GM23338 (cell line): Measurements from ENCODE around the gene NOA1. TPM values are rescaled to one million over a fixed set of nuclear protein-coding genes. Genes with fewer than 3 reads are reported as not detected.

ENCODE experiments used
- ATAC-seq: fragments of 200-7000 bp; cut with Tn5 transposase; 3 replicates; pipeline ENCODE4 v1.9.1; 2020
- DNase-seq: peaks from one replicate; pipeline ENCODE4 v3.0.0-alpha.2; 2015; ENCODE audit warnings: low spot score
- H2AFZ ChIP-seq: fragments of 200-600 bp; sonication (generic); 2 replicates; pipeline ENCODE4 v1.8.0; 2016; ENCODE audit warnings: antibody characterized with exemption, mild to moderate bottlenecking, moderate library complexity
- H3F3A ChIP-seq: fragments of 200-600 bp; sonication (generic); replicated peaks from 2 replicates; pipeline ENCODE4 v1.8.0; 2017; ENCODE audit warnings: antibody characterized with exemption, mixed run types, low read depth
- H3K27ac ChIP-seq: fragments of 200-600 bp; sonication (generic); 2 replicates; pipeline ENCODE4 v1.6.1; 2016; ENCODE audit warnings: low read depth
- H3K27me3 ChIP-seq: fragments of 200-600 bp; sonication (generic); 2 replicates; pipeline ENCODE4 v1.8.0; 2016; ENCODE audit warnings: mild to moderate bottlenecking, mixed run types, moderate library complexity; ENCODE audit not compliant: insufficient read depth
- H3K36me3 ChIP-seq: fragments of 200-600 bp; sonication (generic); 2 replicates; pipeline ENCODE4 v1.8.0; 2016; ENCODE audit warnings: mild to moderate bottlenecking; ENCODE audit not compliant: insufficient read depth
- H3K4me1 ChIP-seq: fragments of 200-600 bp; sonication (generic); 2 replicates; pipeline ENCODE4 v1.8.0; 2016; ENCODE audit warnings: mild to moderate bottlenecking, moderate library complexity; ENCODE audit not compliant: insufficient read depth
- H3K4me2 ChIP-seq: fragments of 200-600 bp; sonication (generic); 2 replicates; pipeline ENCODE4 v1.7.1; 2017; ENCODE audit warnings: mixed run types
- H3K4me3 ChIP-seq: fragments of 200-600 bp; sonication (generic); 2 replicates; pipeline ENCODE4 v1.6.1; 2016; ENCODE audit warnings: mixed run types
- H3K79me2 ChIP-seq: fragments of 200-600 bp; sonication (generic); replicated peaks from 2 replicates; pipeline ENCODE4 v1.8.0; 2017; ENCODE audit warnings: mild to moderate bottlenecking; ENCODE audit not compliant: insufficient read depth
- H3K9me2 ChIP-seq: fragments of 200-600 bp; sonication (generic); 2 replicates; pipeline ENCODE4 v1.8.0; 2017; ENCODE audit not compliant: insufficient read depth
- H4K20me1 ChIP-seq: fragments of 200-600 bp; sonication (generic); replicated peaks from 2 replicates; pipeline ENCODE4 v1.8.0; 2017; ENCODE audit warnings: mild to moderate bottlenecking; ENCODE audit not compliant: insufficient read depth
- H3K27ac Mint-ChIP-seq: 2 replicates; pipeline ENCODE4 v1.8.0; 2020; ENCODE audit warnings: inconsistent platforms, mild to moderate bottlenecking, moderate library complexity, mixed read lengths
- H3K27me3 Mint-ChIP-seq: 3 replicates; pipeline ENCODE4 v1.8.0; 2022; ENCODE audit warnings: low read depth, mild to moderate bottlenecking, moderate library complexity, mixed read lengths, inconsistent platforms; ENCODE audit not compliant: insufficient read depth, poor library complexity
- H3K36me3 Mint-ChIP-seq: 3 replicates; pipeline ENCODE4 v1.8.0; 2021; ENCODE audit warnings: low read depth, mild to moderate bottlenecking, inconsistent platforms, moderate library complexity, mixed read lengths
- H3K4me1 Mint-ChIP-seq: 3 replicates; pipeline ENCODE4 v1.8.0; 2020; ENCODE audit warnings: mild to moderate bottlenecking, inconsistent platforms, mixed read lengths
- H3K4me3 Mint-ChIP-seq: 3 replicates; pipeline ENCODE4 v1.8.0; 2021; ENCODE audit warnings: moderate library complexity, mild to moderate bottlenecking, inconsistent platforms, mixed read lengths
- H3K9me3 Mint-ChIP-seq: 3 replicates; pipeline ENCODE4 v1.8.0; 2020; ENCODE audit warnings: moderate library complexity, mild to moderate bottlenecking, inconsistent platforms, mixed read lengths
- CREB1 ChIP-seq: fragments of 250-450 bp; sonication (Bioruptor Pico); IDR thresholded peaks from 2 replicates; pipeline ENCODE4 v1.5.0; 2020; ENCODE audit warnings: low read depth, mild to moderate bottlenecking, moderate library complexity
- EZH2 ChIP-seq: fragments of 200-600 bp; sonication (generic); IDR thresholded peaks from one replicate; pipeline ENCODE4 v1.8.0; 2017; ENCODE audit warnings: antibody characterized with exemption, mild to moderate bottlenecking, low read depth; ENCODE audit not compliant: unreplicated experiment
- EZH2phosphoT487 ChIP-seq: fragments of 200-600 bp; sonication (generic); IDR thresholded peaks from one replicate; pipeline ENCODE4 v1.8.1; 2018; ENCODE audit warnings: antibody characterized with exemption; ENCODE audit not compliant: unreplicated experiment
- JUNB ChIP-seq: IDR thresholded peaks from one replicate; pipeline ENCODE4 v1.6.1; 2016; ENCODE audit warnings: antibody characterized with exemption; ENCODE audit not compliant: unreplicated experiment
- NANOG ChIP-seq: IDR thresholded peaks from 2 replicates; pipeline ENCODE4 v1.6.1; 2016; ENCODE audit warnings: antibody characterized with exemption, borderline replicate concordance
- POLR2AphosphoS5 ChIP-seq: IDR thresholded peaks from 2 replicates; pipeline ENCODE4 v1.6.1; 2016; ENCODE audit warnings: antibody characterized with exemption, low read depth
- polyA plus RNA-seq: library from polyadenylated mRNA; unstranded; fragments of >200 nt; fragmentation: Nextera tagmentation; extraction: Ambion mirVana; gene quantifications from 2 replicates; pipeline ENCODE4 v1.2.1, GENCODE V29; 2016
- total RNA-seq: library from RNA; depleted of rRNA; stranded (reverse); fragments of >200 nt; shearing (Covaris generic); gene quantifications from 2 replicates; pipeline ENCODE4 v1.2.3, GENCODE V29; 2014
- TF ChIP-seq, protein P1 (sequence below): IDR thresholded peaks from one replicate; pipeline ENCODE4 v1.6.1; 2018; ENCODE audit warnings: antibody characterized with exemption; ENCODE audit not compliant: unreplicated experiment
- TF ChIP-seq, protein P2 (sequence below): IDR thresholded peaks from 2 replicates; pipeline ENCODE4 v1.6.1; 2016; ENCODE audit warnings: antibody characterized with exemption

The NOA1 gene
- total and polyA plus RNA-seq, 2 experiments from 2014 or later, result 15.1 to 50.2 TPM

DNA sequence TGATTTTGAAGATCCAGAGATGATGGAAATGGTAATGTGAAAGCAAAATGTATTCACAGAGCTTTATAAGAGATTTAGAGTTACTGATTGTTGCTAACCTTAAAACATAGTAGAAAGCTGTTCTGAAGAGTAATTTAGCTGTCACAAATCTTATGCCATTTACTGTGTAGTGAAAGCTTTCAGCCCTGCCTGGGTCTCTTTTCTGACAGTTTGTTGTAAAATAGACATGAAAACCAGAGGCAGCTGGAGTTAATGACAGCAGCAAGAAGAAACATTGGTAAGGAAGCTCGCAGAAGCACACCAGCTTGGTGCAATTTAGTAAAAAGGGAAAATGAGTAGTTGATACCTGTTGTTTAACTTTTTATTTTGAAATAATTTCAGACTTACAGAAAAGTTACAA lies 22.3 kb upstream of the NOA1 start:
- Histone ChIP-seq H3K79me2 (peaks cover 26% of the 10 kb centered on the region), H3F3A (no peaks in the 10 kb centered on the region), H2AFZ (no peak overlapping the region), H3K4me2 (no peak overlapping the region), H3K27ac (no peak overlapping the region), H3K4me3 (no peak overlapping the region), H3K27me3 (no peaks in the 10 kb centered on the region), H3K36me3 (peaks cover 34% of the 10 kb centered on the region), H3K4me1 (no peaks in the 10 kb centered on the region), H3K9me2 (no peaks in the 10 kb centered on the region), H4K20me1 (peaks cover 6% of the 10 kb centered on the region)
- H3K36me3 Mint-ChIP-seq, result peaks cover 62% of the 10 kb centered on the region
- H3K4me1 Mint-ChIP-seq, result no peaks in the 10 kb centered on the region
- H3K27me3 Mint-ChIP-seq, result peaks cover 4% of the 10 kb centered on the region
- no peak overlapping the region for H3K27ac Mint-ChIP-seq
- ATAC-seq (no peak), DNase-seq (no peak)
- H3K9me3 Mint-ChIP-seq, result no peaks in the 10 kb centered on the region
- no peak overlapping the region for H3K4me3 Mint-ChIP-seq
- TF ChIP-seq, protein P1, sequence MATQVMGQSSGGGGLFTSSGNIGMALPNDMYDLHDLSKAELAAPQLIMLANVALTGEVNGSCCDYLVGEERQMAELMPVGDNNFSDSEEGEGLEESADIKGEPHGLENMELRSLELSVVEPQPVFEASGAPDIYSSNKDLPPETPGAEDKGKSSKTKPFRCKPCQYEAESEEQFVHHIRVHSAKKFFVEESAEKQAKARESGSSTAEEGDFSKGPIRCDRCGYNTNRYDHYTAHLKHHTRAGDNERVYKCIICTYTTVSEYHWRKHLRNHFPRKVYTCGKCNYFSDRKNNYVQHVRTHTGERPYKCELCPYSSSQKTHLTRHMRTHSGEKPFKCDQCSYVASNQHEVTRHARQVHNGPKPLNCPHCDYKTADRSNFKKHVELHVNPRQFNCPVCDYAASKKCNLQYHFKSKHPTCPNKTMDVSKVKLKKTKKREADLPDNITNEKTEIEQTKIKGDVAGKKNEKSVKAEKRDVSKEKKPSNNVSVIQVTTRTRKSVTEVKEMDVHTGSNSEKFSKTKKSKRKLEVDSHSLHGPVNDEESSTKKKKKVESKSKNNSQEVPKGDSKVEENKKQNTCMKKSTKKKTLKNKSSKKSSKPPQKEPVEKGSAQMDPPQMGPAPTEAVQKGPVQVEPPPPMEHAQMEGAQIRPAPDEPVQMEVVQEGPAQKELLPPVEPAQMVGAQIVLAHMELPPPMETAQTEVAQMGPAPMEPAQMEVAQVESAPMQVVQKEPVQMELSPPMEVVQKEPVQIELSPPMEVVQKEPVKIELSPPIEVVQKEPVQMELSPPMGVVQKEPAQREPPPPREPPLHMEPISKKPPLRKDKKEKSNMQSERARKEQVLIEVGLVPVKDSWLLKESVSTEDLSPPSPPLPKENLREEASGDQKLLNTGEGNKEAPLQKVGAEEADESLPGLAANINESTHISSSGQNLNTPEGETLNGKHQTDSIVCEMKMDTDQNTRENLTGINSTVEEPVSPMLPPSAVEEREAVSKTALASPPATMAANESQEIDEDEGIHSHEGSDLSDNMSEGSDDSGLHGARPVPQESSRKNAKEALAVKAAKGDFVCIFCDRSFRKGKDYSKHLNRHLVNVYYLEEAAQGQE, result no peak
- TF ChIP-seq, protein P2, sequence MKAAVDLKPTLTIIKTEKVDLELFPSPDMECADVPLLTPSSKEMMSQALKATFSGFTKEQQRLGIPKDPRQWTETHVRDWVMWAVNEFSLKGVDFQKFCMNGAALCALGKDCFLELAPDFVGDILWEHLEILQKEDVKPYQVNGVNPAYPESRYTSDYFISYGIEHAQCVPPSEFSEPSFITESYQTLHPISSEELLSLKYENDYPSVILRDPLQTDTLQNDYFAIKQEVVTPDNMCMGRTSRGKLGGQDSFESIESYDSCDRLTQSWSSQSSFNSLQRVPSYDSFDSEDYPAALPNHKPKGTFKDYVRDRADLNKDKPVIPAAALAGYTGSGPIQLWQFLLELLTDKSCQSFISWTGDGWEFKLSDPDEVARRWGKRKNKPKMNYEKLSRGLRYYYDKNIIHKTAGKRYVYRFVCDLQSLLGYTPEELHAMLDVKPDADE, result no peak
- TF ChIP-seq NANOG (no peak), EZH2phosphoT487 (no peak), CREB1 (CRISPR knock-in tag) (no peak), POLR2AphosphoS5 (no peak)

DNA sequence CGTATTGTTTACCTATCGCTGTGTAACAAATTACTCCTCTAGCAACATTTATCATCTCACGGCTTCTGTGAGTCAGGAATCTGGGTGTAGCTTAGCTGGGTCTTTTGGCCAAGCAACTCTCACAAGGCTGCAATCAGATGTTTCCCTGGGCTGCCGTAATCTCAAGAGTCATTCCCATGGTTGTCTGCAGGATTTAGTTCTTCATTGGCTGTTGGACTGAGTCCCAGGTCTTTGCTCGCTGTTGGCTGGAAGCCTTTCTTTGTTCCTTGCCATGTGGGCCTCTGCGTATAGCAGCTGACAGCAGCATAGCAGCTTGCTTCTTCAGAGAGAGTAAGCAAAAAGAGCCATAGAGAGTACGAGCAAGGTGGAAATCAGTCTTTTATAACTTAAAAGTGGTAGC lies 18.1 kb upstream of the NOA1 start:
- no peak overlapping the region for H3K4me3 ChIP-seq
- Mint-ChIP-seq H3K27me3 (peaks cover 6% of the 10 kb centered on the region), H3K4me3 (no peak overlapping the region), H3K36me3 (peaks cover 71% of the 10 kb centered on the region), H3K27ac (no peak overlapping the region), H3K9me3 (no peaks in the 10 kb centered on the region), H3K4me1 (no peaks in the 10 kb centered on the region)
- ATAC-seq (no peak), DNase-seq (no peak)
- peaks cover 36% of the 10 kb centered on the region for H3K36me3 ChIP-seq
- no peaks in the 10 kb centered on the region for H3K27me3 ChIP-seq
- H2AFZ ChIP-seq, result no peak overlapping the region
- H4K20me1 ChIP-seq, result peaks cover 16% of the 10 kb centered on the region
- no peaks in the 10 kb centered on the region for H3F3A ChIP-seq
- H3K79me2 ChIP-seq, result peaks cover 46% of the 10 kb centered on the region
- H3K4me2 ChIP-seq, result no peak overlapping the region
- TF ChIP-seq EZH2phosphoT487 (no peak), JUNB (no peak), EZH2 (no peak), POLR2AphosphoS5 (no peak)
- TF ChIP-seq, protein P1, result no peak
- H3K4me1 ChIP-seq, result no peaks in the 10 kb centered on the region
- no peak overlapping the region for H3K27ac ChIP-seq
- H3K9me2 ChIP-seq, result no peaks in the 10 kb centered on the region
